VCaP (cell line): ENCODE data around the gene IL36B.

Experiments
- H3K27ac ChIP-seq: fragments of 450-650 bp; 2 replicates; pipeline ENCODE4 v1.5.1; 2017
- CTCF ChIP-seq: fragments of 450-650 bp; conservative IDR thresholded peaks from 2 replicates; pipeline ENCODE4 v1.5.1; 2017; ENCODE audit warnings: mild to moderate bottlenecking, moderate library complexity

IL36B gene

DNA sequence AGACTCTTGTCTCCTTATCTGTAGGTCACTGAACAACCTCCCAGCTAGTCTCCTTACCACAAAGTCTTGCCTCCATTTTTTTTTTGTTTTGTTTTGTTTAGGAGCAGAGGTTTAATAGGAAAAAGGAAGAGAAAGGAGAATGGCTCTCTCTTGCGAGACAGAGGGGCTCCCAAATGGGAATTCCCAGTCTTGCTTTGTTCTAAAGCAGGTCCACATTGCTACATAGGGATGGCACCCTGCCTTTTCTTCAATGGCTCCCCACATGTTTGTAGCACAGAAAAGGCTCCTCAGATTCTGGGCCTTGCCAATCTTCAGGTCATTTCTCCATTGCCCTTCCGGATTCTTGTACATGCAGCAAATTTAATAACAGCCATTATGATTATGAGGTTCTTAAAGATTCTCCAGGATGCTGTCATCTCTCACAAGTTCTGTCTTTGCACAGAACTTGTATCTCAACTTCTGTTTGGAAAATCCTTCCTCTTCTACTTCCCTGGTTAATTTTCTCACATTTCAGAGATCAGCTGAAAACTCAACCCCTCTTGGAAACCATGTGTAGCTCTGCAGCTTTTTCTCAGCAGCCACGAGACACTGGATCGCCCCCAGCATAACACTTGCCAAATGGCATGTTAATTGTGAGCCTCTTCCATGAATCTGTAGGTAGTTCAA lies 38.7 kb upstream of the IL36B start:
- no peak for TF ChIP-seq CTCF
- H3K27ac ChIP-seq = no peak overlapping the region

GRCh38 chr2:113089916-113090315 lies 37.2 kb upstream of the IL36B start:
- no peak for TF ChIP-seq CTCF
- H3K27ac ChIP-seq = no peak overlapping the region

DNA sequence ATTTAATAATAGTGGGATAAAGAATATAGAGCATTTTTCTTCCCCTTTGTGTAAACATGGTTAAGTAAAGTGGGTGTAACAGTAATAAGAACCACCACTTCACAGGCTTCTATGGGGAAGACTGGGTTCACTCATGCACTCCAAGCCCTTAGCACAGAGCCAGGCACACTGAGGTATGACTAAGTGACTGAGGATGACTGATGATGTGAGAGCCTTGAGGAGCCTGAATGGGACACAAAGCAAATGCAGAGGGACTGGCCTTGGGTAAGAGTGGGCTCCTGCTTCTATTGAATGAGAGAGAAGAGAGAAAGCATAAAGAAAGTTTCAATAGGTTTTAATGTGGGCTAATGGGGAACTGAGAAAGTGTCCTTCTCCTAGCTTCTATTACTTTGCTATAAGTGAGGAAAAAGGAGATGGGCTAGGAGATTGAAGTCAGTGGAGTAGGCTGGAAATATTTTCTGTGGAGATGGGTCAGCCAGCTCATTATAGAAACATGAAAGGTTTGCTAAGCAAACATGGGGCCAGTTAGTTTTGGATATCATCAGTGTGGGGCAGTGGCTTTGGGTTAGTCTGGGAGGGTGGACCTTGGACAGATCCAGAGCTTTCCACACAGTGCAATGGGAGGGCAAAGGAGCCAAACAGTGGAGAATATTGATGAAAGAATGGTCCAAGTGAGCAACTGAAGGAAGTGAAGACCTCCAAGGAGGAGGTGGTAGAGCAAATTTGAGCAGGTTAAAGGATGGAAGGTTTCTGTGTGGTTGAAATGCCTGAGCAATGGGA lies 35.7 kb upstream of the IL36B start:
- H3K27ac ChIP-seq = no peak overlapping the region
- TF ChIP-seq CTCF = no peak

GRCh38 chr2:113085542-113085941 lies 32.9 kb upstream of the IL36B start:
- TF ChIP-seq CTCF = no peak
- no peak overlapping the region for H3K27ac ChIP-seq

DNA sequence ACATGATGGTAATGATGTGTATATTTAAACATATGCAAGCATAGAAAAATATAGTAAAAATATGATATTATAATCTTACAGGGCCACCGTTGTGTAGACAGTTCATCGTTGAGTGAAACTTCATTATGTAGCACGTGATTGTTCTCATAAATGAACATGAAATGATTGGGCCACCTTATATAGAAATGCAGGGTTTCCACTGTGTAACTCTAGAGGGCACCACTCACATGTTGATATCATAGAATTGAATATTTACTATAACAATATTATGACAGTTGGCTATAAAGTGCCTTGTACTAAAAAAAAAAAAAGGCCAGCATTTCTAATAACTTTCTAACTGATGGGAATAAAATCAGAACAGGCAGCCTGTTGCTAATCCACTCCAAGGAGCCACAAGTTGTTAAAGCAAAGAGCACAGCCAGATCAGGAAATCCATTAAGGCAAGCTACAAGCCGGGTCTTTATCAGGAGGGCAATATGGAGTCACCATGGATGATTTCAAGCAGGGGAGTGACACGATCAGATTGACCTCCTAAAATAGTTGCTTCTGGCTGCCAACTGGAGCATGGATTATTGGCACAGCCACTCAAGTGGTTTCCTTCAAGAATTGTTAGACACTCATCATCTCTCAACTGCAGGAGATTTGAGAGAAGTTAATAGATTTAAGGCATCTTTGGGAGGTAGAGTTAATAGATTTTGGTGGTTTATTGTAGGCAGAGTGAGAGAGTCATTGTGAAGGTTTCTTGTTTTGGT lies 31.8 kb upstream of the IL36B start:
- TF ChIP-seq CTCF = peak; percentile 56
- H3K27ac ChIP-seq = no peak overlapping the region

- no peak for TF ChIP-seq CTCF
- no peak overlapping the region for H3K27ac ChIP-seq
These were observed 30.6 kb upstream of the IL36B start for GRCh38 chr2:113083296-113083695.

DNA sequence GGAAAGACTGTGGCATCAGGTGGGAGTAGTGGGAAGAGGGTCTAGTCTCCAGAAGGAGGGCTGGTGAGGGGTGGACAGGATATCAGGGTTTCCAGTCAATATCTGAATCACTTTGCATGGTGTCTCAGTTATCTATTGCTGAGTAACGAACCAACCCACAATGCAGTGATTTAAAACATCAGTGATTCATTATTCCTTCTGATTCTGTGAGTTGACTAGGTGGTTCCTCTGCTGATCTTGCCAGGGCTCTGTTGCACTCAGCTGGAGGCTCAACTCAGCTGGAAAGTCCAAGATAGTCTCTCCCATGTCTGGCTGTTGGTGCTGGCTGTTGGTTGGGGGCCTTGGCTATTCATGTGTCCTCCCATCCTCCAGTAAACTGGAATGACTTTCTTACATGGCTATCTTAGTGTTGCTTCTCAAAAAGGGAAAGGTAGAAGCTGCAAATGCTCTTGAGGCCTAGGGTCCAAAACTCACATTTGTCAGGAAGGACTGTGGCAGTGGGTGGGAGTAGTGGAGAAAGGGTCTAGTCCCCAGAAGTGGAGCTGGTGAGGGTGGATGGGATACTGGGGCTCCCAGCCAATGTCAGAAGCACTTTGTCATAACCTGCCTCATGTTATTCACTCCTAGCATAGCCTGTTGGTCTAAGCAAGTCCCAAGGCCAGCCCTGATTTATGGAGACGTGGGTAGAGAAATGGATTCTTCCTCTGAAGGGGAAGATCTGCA lies 29.0 kb upstream of the IL36B start:
- TF ChIP-seq CTCF = no peak
- H3K27ac ChIP-seq = no peak overlapping the region
